HepG2 (cell line): ENCODE measurements around the gene CDH1. TPM values are rescaled to one million over a fixed set of nuclear protein-coding genes. Genes with fewer than 3 reads are reported as not detected.
A peak's percentile ranks its signal among the peaks of the same experiment; 100 is the strongest.

Source experiments
- ERF ChIP-seq: IDR thresholded peaks from 2 replicates; pipeline ENCODE4 v1.6.1; 2018; ENCODE audit warnings: missing biosample characterization, missing genetic modification reagents
- ETS1 ChIP-seq: sonication (generic); formaldehyde crosslinking; IDR thresholded peaks from 2 replicates; pipeline ENCODE4 v1.4.0; 2020; ENCODE audit warnings: missing genetic modification reagents
- GPN1 ChIP-seq: sonication (generic); formaldehyde crosslinking; IDR thresholded peaks from 2 replicates; pipeline ENCODE4 v1.5.1; 2020; ENCODE audit warnings: missing genetic modification reagents, borderline replicate concordance
- HNF4G ChIP-seq, 2 experiments: sonication (generic) in 1 of 2; formaldehyde crosslinking in 1 of 2; IDR thresholded peaks; 2 replicates each; pipeline versions ENCODE4 v1.4.0 to v1.6.1; 2011 to 2020; ENCODE audit warnings: borderline replicate concordance in 2 of 2, low read depth in 2 of 2, mild to moderate bottlenecking in 2 of 2, low read length in 1 of 2, missing genetic modification reagents in 1 of 2, moderate library complexity in 1 of 2
- ISX ChIP-seq: sonication (generic); formaldehyde crosslinking; conservative IDR thresholded peaks from 2 replicates; pipeline ENCODE4 v1.5.0; 2020; ENCODE audit warnings: missing genetic modification reagents
- KAT2B ChIP-seq: fragments of 150-350 bp; IDR thresholded peaks from 2 replicates; pipeline ENCODE4 v1.6.1; 2014; ENCODE audit warnings: low read depth, low read length, borderline replicate concordance
- NFE2 ChIP-seq: sonication (generic); formaldehyde crosslinking; IDR thresholded peaks from 2 replicates; pipeline ENCODE4 v1.4.0; 2020; ENCODE audit warnings: missing genetic modification reagents
- PHF5A ChIP-seq: IDR thresholded peaks from one replicate; pipeline ENCODE4 v1.6.1; 2018; ENCODE audit warnings: low read depth, missing genetic modification reagents; ENCODE audit not compliant: unreplicated experiment
- REST ChIP-seq, 2 experiments: IDR thresholded peaks; 2 replicates each; pipeline ENCODE4 v1.6.1; 2011 to 2012; ENCODE audit warnings: low read length in 2 of 2, borderline replicate concordance in 1 of 2, low read depth in 1 of 2, mild to moderate bottlenecking in 1 of 2, moderate library complexity in 1 of 2
- SKI ChIP-seq: fragments of 450-650 bp; IDR thresholded peaks from one replicate; pipeline ENCODE4 v1.6.1; 2018; ENCODE audit warnings: mild to moderate bottlenecking; ENCODE audit not compliant: partially characterized antibody
- SMARCE1 ChIP-seq: fragments of 450-650 bp; IDR thresholded peaks from 2 replicates; pipeline ENCODE4 v1.6.1; 2017; ENCODE audit warnings: borderline replicate concordance
- TOPORS ChIP-seq: sonication (generic); formaldehyde crosslinking; IDR thresholded peaks from 2 replicates; pipeline ENCODE4 v1.8.0; 2023; ENCODE audit warnings: mild to moderate bottlenecking, missing genetic modification reagents
- ZFP37 ChIP-seq: sonication (generic); formaldehyde crosslinking; IDR thresholded peaks from 2 replicates; pipeline ENCODE4 v1.4.0; 2020; ENCODE audit warnings: missing genetic modification reagents, borderline replicate concordance
- ZFP82 ChIP-seq: sonication (generic); formaldehyde crosslinking; IDR thresholded peaks from 2 replicates; pipeline ENCODE4 v1.5.1; 2020; ENCODE audit warnings: mild to moderate bottlenecking, missing genetic modification reagents, borderline replicate concordance
- ZNF224 ChIP-seq: sonication (generic); formaldehyde crosslinking; IDR thresholded peaks from 2 replicates; pipeline ENCODE4 v1.5.0; 2020; ENCODE audit warnings: mild to moderate bottlenecking, missing genetic modification reagents
- ZNF3 ChIP-seq: IDR thresholded peaks from 2 replicates; pipeline ENCODE4 v1.7.0; 2017; ENCODE audit warnings: inconsistent platforms
- polyA plus RNA-seq, 8 experiments: library from polyadenylated mRNA; depleted of rRNA in 3 of 8; stranded (reverse) in 7 of 8; unstranded in 1 of 8; fragments of >200 nt; fragmentation: Illumina TruSeq in 4 of 8; extraction: Trizol in 4 of 8; gene quantifications; 2 replicates each; pipeline versions ENCODE4 v1.2.1 to v1.2.3, GENCODE V29; 2011 to 2016; ENCODE audit warnings: low read depth in 4 of 8, missing spikeins in 1 of 8, mixed read lengths in 1 of 8; ENCODE audit not compliant: insufficient read depth in 1 of 8
- total RNA-seq, 5 experiments: library from RNA; depleted of rRNA; stranded (reverse); fragments of >200 nt; fragmentation: Illumina TruSeq; extraction: Trizol; gene quantifications; 2 replicates each; pipeline ENCODE4 v1.2.3, GENCODE V29; 2016; ENCODE audit warnings: low read depth in 1 of 5
- TF ChIP-seq, protein P1 (sequence below): sonication (generic); formaldehyde crosslinking; IDR thresholded peaks from 2 replicates; pipeline ENCODE4 v1.5.1; 2020; ENCODE audit warnings: mild to moderate bottlenecking, missing genetic modification reagents, borderline replicate concordance
- TF ChIP-seq, protein P2 (sequence below): sonication (generic); formaldehyde crosslinking; IDR thresholded peaks from 2 replicates; pipeline ENCODE4 v1.4.0; 2020; ENCODE audit warnings: missing genetic modification reagents, borderline replicate concordance

CDH1 gene
- total and polyA plus RNA-seq, 2 of the 13 experiments (the other 11 are each of a cell fraction or from before 2014, with no cell fraction given) = 0.95 to 9.8 TPM

DNA sequence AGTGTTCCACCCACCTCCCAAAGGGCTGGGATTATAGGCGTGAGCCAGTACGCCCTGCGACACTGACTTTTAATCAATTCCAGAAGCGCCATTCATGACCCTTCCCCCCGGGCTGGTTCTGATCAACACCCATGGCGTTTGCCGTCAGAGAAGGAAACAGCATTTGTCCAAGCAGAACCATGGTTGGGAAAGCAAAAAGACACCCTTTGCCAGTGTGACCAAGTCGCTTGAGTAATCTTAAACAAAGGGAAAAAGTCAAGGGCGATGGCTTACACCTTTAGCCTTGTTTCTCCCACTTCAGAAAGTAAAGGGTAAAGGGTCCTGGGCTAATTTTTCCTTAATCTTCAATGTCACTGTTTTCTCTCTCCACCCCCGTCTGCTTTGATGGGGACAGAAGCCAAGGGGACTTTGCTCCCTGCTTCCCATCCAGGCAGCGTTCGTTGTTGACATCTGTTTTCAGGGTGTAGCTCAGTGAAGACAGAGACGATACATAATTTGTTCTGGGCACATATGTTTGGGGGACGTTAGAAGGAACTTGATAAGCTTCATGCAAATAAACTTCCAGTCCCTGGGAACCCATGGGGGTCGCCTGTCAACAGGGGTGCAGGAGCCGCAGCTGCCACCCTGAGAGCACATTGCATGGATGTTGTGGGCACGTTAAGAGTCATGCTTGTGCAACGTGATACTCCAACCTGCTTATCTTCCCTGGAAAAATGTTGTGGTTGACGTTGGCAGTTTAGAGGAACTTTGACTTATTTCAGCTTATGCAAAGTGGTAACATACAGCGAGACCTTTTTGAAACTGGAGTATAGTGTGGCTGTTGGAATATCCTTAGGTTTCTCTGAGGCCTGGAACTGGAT lies 55.6 kb downstream of the CDH1 start (continued):
- TF ChIP-seq, protein P1, sequence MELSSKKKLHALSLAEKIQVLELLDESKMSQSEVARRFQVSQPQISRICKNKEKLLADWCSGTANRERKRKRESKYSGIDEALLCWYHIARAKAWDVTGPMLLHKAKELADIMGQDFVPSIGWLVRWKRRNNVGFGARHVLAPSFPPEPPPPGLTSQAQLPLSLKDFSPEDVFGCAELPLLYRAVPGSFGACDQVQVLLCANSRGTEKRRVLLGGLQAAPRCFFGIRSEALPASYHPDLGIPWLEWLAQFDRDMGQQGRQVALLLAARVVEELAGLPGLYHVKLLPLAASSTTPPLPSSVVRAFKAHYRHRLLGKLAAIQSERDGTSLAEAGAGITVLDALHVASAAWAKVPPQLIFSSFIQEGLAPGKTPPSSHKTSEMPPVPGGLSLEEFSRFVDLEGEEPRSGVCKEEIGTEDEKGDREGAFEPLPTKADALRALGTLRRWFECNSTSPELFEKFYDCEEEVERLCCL = 0 out of 2 replicates have a peak, but pooled peaks have one; percentile 62
- TF ChIP-seq SKI (peak; percentile 85), ERF (peak; percentile 89), HNF4G (IDR thresholded peaks at IDR 0.05; ENCODE audit: borderline replicate concordance, low read depth, low read length) (peak; percentile 95), HNF4G (CRISPR knock-in tag; IDR thresholded peaks at IDR 0.05; ENCODE audit: borderline replicate concordance, low read depth) (peak; percentile 96), SMARCE1 (no peak), ZNF3 (CRISPR knock-in tag) (no peak), GPN1 (CRISPR knock-in tag) (no peak), ISX (CRISPR knock-in tag) (no peak), PHF5A (peak; percentile 54), NFE2 (CRISPR knock-in tag) (0 out of 2 replicates have a peak, but pooled peaks have one; percentile 16), ETS1 (no peak), ZFP82 (peak; percentile 78; the same call in 1 of the 2 replicates), TOPORS (CRISPR knock-in tag) (peak; percentile 91), ZFP37 (CRISPR knock-in tag) (0 out of 2 replicates have a peak, but pooled peaks have one; percentile 69), KAT2B (no peak), ZNF224 (CRISPR knock-in tag) (peak; percentile 86; the same call in 1 of the 2 replicates), REST (IDR thresholded peaks at IDR 0.05; ENCODE audit: borderline replicate concordance in 1 of 2, low read depth in 1 of 2, low read length in 2 of 2) (peak in 1 of 2 experiments; percentile 59; a peak in 2 of 4 replicates)
- TF ChIP-seq, protein P2, sequence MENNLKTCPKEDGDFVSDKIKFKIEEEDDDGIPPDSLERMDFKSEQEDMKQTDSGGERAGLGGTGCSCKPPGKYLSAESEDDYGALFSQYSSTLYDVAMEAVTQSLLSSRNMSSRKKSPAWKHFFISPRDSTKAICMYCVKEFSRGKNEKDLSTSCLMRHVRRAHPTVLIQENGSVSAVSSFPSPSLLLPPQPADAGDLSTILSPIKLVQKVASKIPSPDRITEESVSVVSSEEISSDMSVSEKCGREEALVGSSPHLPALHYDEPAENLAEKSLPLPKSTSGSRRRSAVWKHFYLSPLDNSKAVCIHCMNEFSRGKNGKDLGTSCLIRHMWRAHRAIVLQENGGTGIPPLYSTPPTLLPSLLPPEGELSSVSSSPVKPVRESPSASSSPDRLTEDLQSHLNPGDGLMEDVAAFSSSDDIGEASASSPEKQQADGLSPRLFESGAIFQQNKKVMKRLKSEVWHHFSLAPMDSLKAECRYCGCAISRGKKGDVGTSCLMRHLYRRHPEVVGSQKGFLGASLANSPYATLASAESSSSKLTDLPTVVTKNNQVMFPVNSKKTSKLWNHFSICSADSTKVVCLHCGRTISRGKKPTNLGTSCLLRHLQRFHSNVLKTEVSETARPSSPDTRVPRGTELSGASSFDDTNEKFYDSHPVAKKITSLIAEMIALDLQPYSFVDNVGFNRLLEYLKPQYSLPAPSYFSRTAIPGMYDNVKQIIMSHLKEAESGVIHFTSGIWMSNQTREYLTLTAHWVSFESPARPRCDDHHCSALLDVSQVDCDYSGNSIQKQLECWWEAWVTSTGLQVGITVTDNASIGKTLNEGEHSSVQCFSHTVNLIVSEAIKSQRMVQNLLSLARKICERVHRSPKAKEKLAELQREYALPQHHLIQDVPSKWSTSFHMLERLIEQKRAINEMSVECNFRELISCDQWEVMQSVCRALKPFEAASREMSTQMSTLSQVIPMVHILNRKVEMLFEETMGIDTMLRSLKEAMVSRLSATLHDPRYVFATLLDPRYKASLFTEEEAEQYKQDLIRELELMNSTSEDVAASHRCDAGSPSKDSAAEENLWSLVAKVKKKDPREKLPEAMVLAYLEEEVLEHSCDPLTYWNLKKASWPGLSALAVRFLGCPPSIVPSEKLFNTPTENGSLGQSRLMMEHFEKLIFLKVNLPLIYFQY (CRISPR knock-in tag) = 0 out of 2 replicates have a peak, but pooled peaks have one; percentile 49
